ENCODE measurements around the gene PIK3R2. TPM values are rescaled to one million over a fixed set of nuclear protein-coding genes. Genes with fewer than 3 reads are reported as not detected.

The PIK3R2 gene
- total RNA-seq, 1 donor from 2014 or later = 61.2 TPM

- no peak overlapping the region for H3K27ac Mint-ChIP-seq
- no peak for DNase-seq (ENCODE audit: low spot score, unreplicated experiment)
- TF ChIP-seq, protein P1, sequence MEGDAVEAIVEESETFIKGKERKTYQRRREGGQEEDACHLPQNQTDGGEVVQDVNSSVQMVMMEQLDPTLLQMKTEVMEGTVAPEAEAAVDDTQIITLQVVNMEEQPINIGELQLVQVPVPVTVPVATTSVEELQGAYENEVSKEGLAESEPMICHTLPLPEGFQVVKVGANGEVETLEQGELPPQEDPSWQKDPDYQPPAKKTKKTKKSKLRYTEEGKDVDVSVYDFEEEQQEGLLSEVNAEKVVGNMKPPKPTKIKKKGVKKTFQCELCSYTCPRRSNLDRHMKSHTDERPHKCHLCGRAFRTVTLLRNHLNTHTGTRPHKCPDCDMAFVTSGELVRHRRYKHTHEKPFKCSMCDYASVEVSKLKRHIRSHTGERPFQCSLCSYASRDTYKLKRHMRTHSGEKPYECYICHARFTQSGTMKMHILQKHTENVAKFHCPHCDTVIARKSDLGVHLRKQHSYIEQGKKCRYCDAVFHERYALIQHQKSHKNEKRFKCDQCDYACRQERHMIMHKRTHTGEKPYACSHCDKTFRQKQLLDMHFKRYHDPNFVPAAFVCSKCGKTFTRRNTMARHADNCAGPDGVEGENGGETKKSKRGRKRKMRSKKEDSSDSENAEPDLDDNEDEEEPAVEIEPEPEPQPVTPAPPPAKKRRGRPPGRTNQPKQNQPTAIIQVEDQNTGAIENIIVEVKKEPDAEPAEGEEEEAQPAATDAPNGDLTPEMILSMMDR (IDR thresholded peaks at IDR 0.05; ENCODE audit: unreplicated experiment) = no peak
- H3K4me3 Mint-ChIP-seq (ENCODE audit: low read depth) = no peak overlapping the region
- H3K4me1 Mint-ChIP-seq (ENCODE audit: low read depth) = peaks cover 10% of the 10 kb centered on the region
- H3K36me3 Mint-ChIP-seq (ENCODE audit: insufficient read depth) = peaks cover 10% of the 10 kb centered on the region
- no peaks in the 10 kb centered on the region for H3K27me3 Mint-ChIP-seq
- no peaks in the 10 kb centered on the region for H3K9me3 Mint-ChIP-seq (ENCODE audit: low read depth)
Measured at GRCh38 chr19:18149596-18149975, 3.4 kb upstream of the PIK3R2 start.

DNA sequence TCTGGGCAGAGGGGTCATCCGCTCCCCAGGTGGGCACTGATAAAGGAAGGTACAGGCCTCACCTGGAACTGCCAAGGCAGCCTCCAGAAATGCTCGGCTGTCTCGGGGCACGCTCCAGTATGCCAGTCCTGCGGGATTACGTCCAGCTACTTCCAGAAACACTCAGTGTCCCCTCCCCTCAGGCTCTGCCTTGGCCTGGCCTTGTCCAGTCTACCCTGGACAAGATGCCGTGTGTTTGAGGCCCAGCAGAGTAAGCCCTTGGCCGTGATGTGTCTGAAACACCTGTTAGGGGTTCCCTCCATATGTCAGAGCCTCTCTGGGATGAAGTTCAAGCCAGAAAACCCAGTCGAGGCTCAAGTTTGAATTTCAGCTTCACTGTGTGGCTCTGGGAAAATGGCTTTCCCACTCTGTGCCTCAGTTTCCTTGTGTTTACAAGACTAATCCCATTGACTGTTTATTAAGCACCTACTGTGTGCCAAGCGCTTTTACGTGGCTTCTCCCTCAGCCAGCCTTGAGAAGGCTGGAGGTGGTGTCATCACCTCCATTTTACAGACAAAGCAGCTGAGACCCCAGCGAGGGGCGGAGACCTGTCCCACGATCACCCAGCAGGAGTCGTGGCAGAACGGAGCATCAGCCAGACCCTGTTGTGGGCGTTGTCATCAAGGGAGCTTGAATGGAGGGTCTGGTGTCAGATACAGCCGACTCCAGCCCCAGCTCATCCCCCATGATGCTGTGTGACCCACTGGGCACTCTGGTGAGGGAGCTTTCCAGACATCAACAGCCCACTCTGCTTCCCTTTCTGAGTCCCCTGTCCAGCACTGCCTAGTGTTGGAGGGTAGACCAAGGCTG lies 2.0 kb upstream of the PIK3R2 start:
- H3K36me3 Mint-ChIP-seq (ENCODE audit: insufficient read depth) = peaks cover 6% of the 10 kb centered on the region
- no peaks in the 10 kb centered on the region for H3K9me3 Mint-ChIP-seq (ENCODE audit: low read depth)
- H3K4me1 Mint-ChIP-seq (ENCODE audit: low read depth) = peaks cover 11% of the 10 kb centered on the region
- no peaks in the 10 kb centered on the region for H3K27me3 Mint-ChIP-seq
- H3K4me3 Mint-ChIP-seq (ENCODE audit: low read depth) = no peak overlapping the region
- H3K27ac Mint-ChIP-seq = no peak overlapping the region
- no peak for DNase-seq (ENCODE audit: low spot score, unreplicated experiment)
- TF ChIP-seq, protein P1 (IDR thresholded peaks at IDR 0.05; ENCODE audit: unreplicated experiment) = no peak

DNA sequence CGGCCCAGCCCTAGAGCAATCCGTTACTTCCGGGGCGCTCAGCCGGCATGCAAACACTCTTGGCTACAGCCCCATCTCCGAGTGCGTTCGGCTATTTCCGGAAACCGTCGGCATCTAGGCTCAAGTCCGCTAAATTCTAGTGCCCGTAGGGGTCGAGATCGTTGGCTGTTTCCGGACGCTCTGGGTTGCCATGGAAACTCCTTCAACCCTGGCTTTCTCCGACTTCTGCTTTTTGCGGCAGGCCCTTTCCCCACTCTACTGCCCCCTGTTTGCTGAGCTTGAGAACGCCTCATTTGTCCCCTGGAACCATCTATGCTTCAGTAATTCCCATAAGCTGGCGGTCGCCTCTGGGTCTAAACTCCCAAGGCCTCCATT lies 534 bp upstream of the PIK3R2 start:
- Mint-ChIP-seq H3K4me3 (ENCODE audit: low read depth) (peak overlapping the region; percentile 85), H3K27me3 (no peaks in the 10 kb centered on the region), H3K36me3 (ENCODE audit: insufficient read depth) (peaks cover 3% of the 10 kb centered on the region), H3K4me1 (ENCODE audit: low read depth) (peaks cover 11% of the 10 kb centered on the region), H3K9me3 (ENCODE audit: low read depth) (no peaks in the 10 kb centered on the region), H3K27ac (peak overlapping the region; percentile 98)
- DNase-seq (ENCODE audit: low spot score, unreplicated experiment) = peak; percentile 95
- TF ChIP-seq, protein P1 (IDR thresholded peaks at IDR 0.05; ENCODE audit: unreplicated experiment) = peak; percentile 71

GRCh38 chr19:18153556-18154134 lies 682 bp downstream of the PIK3R2 start:
- Mint-ChIP-seq H3K4me1 (ENCODE audit: low read depth) (peaks cover 11% of the 10 kb centered on the region), H3K36me3 (ENCODE audit: insufficient read depth) (peaks cover 3% of the 10 kb centered on the region), H3K4me3 (ENCODE audit: low read depth) (peak overlapping the region; percentile 85), H3K27me3 (no peaks in the 10 kb centered on the region), H3K27ac (peak overlapping the region; percentile 90), H3K9me3 (ENCODE audit: low read depth) (no peaks in the 10 kb centered on the region)
- TF ChIP-seq, protein P1 (IDR thresholded peaks at IDR 0.05; ENCODE audit: unreplicated experiment) = no peak
- no peak for DNase-seq (ENCODE audit: low spot score, unreplicated experiment)

- Mint-ChIP-seq H3K4me3 (ENCODE audit: low read depth) (no peak overlapping the region), H3K9me3 (ENCODE audit: low read depth) (no peaks in the 10 kb centered on the region), H3K27me3 (no peaks in the 10 kb centered on the region), H3K27ac (no peak overlapping the region), H3K4me1 (ENCODE audit: low read depth) (peaks cover 11% of the 10 kb centered on the region), H3K36me3 (ENCODE audit: insufficient read depth) (peaks cover 4% of the 10 kb centered on the region)
- DNase-seq (ENCODE audit: low spot score, unreplicated experiment) = no peak
- TF ChIP-seq, protein P1 (IDR thresholded peaks at IDR 0.05; ENCODE audit: unreplicated experiment) = no peak
Measured at GRCh38 chr19:18155095-18156087, 2.4 kb downstream of the PIK3R2 start.
